Gastrocnemius medialis (tissue), 4 donors: Measurements from ENCODE around the gene DQX1. TPM values are rescaled to one million over a fixed set of nuclear protein-coding genes. Genes with fewer than 3 reads are reported as not detected.

ENCODE experiments used
- ATAC-seq, 2 donors: fragments of 150-250 bp; one replicate each; pipeline ENCODE4 v1.9.1; 2016
- DNase-seq, 2 donors: peaks; one replicate each; pipeline ENCODE4 v3.0.0-alpha.2; 2019
- H3K27ac ChIP-seq, 4 donors: fragments of 200-600 bp; sonication (generic); 1 replicate in 1 of 4; 2 replicates in 3 of 4; pipeline ENCODE4 v1.5.1; 2016 to 2018; ENCODE audit warnings: mild to moderate bottlenecking in 2 of 4, moderate library complexity in 1 of 4
- H3K27me3 ChIP-seq, 3 donors: fragments of 200-600 bp; sonication (generic) in 2 of 3; 1 replicate in 1 of 3; 2 replicates in 2 of 3; pipeline versions ENCODE4 v1.5.1 to v1.6.0; 2016 to 2019; ENCODE audit warnings: mild to moderate bottlenecking in 1 of 3, moderate library complexity in 1 of 3
- H3K36me3 ChIP-seq, 2 donors: fragments of 200-600 bp; sonication (generic) in 1 of 2; one replicate each; pipeline ENCODE4 v1.5.1; 2017 to 2018
- H3K4me1 ChIP-seq, 2 donors: fragments of 200-600 bp; sonication (generic) in 1 of 2; one replicate each; pipeline ENCODE4 v1.5.1; 2016 to 2017; ENCODE audit warnings: mild to moderate bottlenecking in 2 of 2
- H3K4me3 ChIP-seq, 4 donors: fragments of 200-600 bp; sonication (generic) in 3 of 4; 1 replicate in 1 of 4; 2 replicates in 3 of 4; pipeline ENCODE4 v1.5.1; 2016 to 2019; ENCODE audit warnings: mild to moderate bottlenecking in 2 of 4
- H3K9me3 ChIP-seq, 3 donors: fragments of 200-600 bp; sonication (generic) in 2 of 3; 1 replicate in 1 of 3; 2 replicates in 2 of 3; pipeline ENCODE4 v1.5.1; 2016 to 2019
- CTCF ChIP-seq, 5 experiments: fragments of 450-650 bp in 3 of 5; fragments of 200-600 bp in 2 of 5; sonication (generic) in 2 of 5; IDR thresholded peaks in 4 of 5; conservative IDR thresholded peaks in 1 of 5; 1 replicate in 4 of 5; 2 replicates in 1 of 5; pipeline ENCODE4 v1.5.1; 2016 to 2019; ENCODE audit warnings: antibody characterized with exemption in 5 of 5, mild to moderate bottlenecking in 3 of 5, moderate library complexity in 3 of 5
- POLR2A ChIP-seq, 2 donors: fragments of 450-650 bp; IDR thresholded peaks; one replicate each; pipeline ENCODE4 v1.6.1; 2017; ENCODE audit warnings: antibody characterized with exemption in 2 of 2, mild to moderate bottlenecking in 2 of 2, moderate library complexity in 2 of 2
- in situ Hi-C, 4 donors: fragments of 200-750 bp; cut with MboI; loops; one replicate each; pipeline versions ENCODE4 v1.15.0 to v1.8.0; 2017; ENCODE audit warnings: low sequenced_read_pairs in 4 of 4
- intact Hi-C: fragments of 100-400 bp; cut with DNase I; formaldehyde crosslinking; loops from one replicate; pipeline ENCODE4 v1.15.1; 2023; ENCODE audit warnings: low total_unique reads
- total RNA-seq, 4 donors: library from RNA; depleted of rRNA; stranded (reverse); fragments of >200 nt; gene quantifications; one replicate each; pipeline versions ENCODE4 v1.1.0 to v1.2.3, GENCODE V29; 2016

The DQX1 gene
- total RNA-seq, 4 donors from 2014 or later = 0.24 TPM; not detected in 3

GRCh38 chr2:74538881-74539339 lies 12.9 kb upstream of the DQX1 start:
- Histone ChIP-seq H3K27me3 (no peaks in the 10 kb centered on the region), H3K4me3 (no peak overlapping the region), H3K36me3 (no peaks in the 10 kb centered on the region), H3K4me1 (peaks cover 0 to 6% of the 10 kb centered on the region in 2 donors), H3K9me3 (no peaks in the 10 kb centered on the region), H3K27ac (no peak overlapping the region)
- intact Hi-C loops (no loop called here), in situ Hi-C loops (loop anchor here in 1 of 4 donors (25.0 kb wide), 1 partner anchor 1302 kb away; the partner anchor contains the start of genes CCT7 and PRADC1)
- DNase-seq = no peak
- no peak for TF ChIP-seq CTCF (IDR thresholded peaks at IDR 0.05 in 4 of 5, conservative IDR thresholded peaks at IDR 0.05 in 1 of 5)
- TF ChIP-seq POLR2A (IDR thresholded peaks at IDR 0.05) = no peak
- ATAC-seq = no peak

GRCh38 chr2:74537140-74537539 lies 11.1 kb upstream of the DQX1 start:
- H3K27ac ChIP-seq = no peak overlapping the region
- DNase-seq (no peak), ATAC-seq (no peak)
- H3K36me3 ChIP-seq = peaks cover 0 to 11% of the 10 kb centered on the region in 2 donors
- intact Hi-C loops = no loop called here
- no peak overlapping the region for H3K4me3 ChIP-seq
- no peaks in the 10 kb centered on the region for H3K27me3 ChIP-seq
- peaks cover 0 to 6% of the 10 kb centered on the region in 2 donors for H3K4me1 ChIP-seq
- in situ Hi-C loops = loop anchor here in 1 of 4 donors (25.0 kb wide), 1 partner anchor 1300 kb away; the partner anchor contains the start of genes CCT7 and PRADC1
- no peaks in the 10 kb centered on the region for H3K9me3 ChIP-seq
- no peak for TF ChIP-seq POLR2A (IDR thresholded peaks at IDR 0.05)
- no peak for TF ChIP-seq CTCF (IDR thresholded peaks at IDR 0.05 in 4 of 5, conservative IDR thresholded peaks at IDR 0.05 in 1 of 5)

GRCh38 chr2:74536166-74536950 lies 10.3 kb upstream of the DQX1 start:
- intact Hi-C loops (no loop called here), in situ Hi-C loops (loop anchor here in 1 of 4 donors (25.0 kb wide), 1 partner anchor 1299 kb away; the partner anchor contains the start of genes CCT7 and PRADC1)
- DNase-seq (no peak), ATAC-seq (no peak)
- H3K36me3 ChIP-seq = peaks cover 0 to 18% of the 10 kb centered on the region in 2 donors
- H3K27ac ChIP-seq = no peak overlapping the region
- no peaks in the 10 kb centered on the region for H3K9me3 ChIP-seq
- H3K4me1 ChIP-seq = peaks cover 0 to 8% of the 10 kb centered on the region in 2 donors
- no peak for TF ChIP-seq CTCF (IDR thresholded peaks at IDR 0.05 in 4 of 5, conservative IDR thresholded peaks at IDR 0.05 in 1 of 5)
- TF ChIP-seq POLR2A (IDR thresholded peaks at IDR 0.05) = no peak
- no peak overlapping the region for H3K4me3 ChIP-seq
- H3K27me3 ChIP-seq = no peaks in the 10 kb centered on the region

DNA sequence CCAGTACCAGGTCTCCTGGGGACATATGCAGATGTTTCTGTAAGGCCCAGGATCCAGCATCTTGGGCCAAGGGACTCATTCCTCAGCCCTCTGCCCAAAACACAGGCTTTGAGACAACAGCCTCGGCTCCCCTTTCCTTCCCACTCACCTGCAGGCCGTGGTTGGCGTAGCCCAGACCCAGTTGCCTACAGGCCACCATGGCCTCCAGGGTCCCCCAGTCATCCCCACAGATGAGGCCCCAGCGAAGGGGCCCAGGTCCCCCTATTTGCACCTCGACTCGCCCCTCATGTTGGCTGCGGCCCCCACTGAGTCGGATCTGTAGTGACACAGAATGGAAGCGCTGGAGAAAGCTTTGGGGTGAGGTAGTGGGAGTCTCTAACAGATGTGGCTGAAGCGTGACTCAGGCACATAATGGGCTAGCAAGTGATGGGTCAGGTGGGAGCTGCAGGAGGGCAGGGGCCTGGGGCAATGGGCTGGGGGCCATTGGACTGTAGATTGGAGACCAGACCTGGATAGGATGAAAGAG lies 9.5 kb upstream of the DQX1 start:
- in situ Hi-C loops = loop anchor here in 1 of 4 donors (25.0 kb wide), 1 partner anchor 1298 kb away; the partner anchor contains the start of genes CCT7 and PRADC1
- TF ChIP-seq CTCF (IDR thresholded peaks at IDR 0.05 in 4 of 5, conservative IDR thresholded peaks at IDR 0.05 in 1 of 5) = no peak
- TF ChIP-seq POLR2A (IDR thresholded peaks at IDR 0.05) = no peak
- no peak overlapping the region for H3K4me3 ChIP-seq
- DNase-seq (no peak), ATAC-seq (no peak)
- peaks cover 7 to 9% of the 10 kb centered on the region in 2 donors for H3K4me1 ChIP-seq
- intact Hi-C loops = no loop called here
- no peak overlapping the region for H3K27ac ChIP-seq
- no peaks in the 10 kb centered on the region for H3K9me3 ChIP-seq
- no peaks in the 10 kb centered on the region for H3K27me3 ChIP-seq
- H3K36me3 ChIP-seq = peaks cover 0 to 19% of the 10 kb centered on the region in 2 donors
